Progenitor cell of endocrine pancreas (in vitro differentiated cells): ENCODE data around the gene TLE2. TPM values are rescaled to one million over a fixed set of nuclear protein-coding genes. Genes with fewer than 3 reads are reported as not detected.
"Not testable (repeated sequence)": the region's sequence is repeated elsewhere in the genome, so short reads cannot be mapped to it uniquely, and the experiment has no call there.

ENCODE experiments used
- DNase-seq: peaks from one replicate; pipeline ENCODE4 v3.0.0; 2021; ENCODE audit warnings: low spot score; ENCODE audit not compliant: unreplicated experiment
- H3K27ac Mint-ChIP-seq: 2 replicates; pipeline ENCODE4 v1.8.0; 2021; ENCODE audit warnings: mild to moderate bottlenecking, moderate library complexity, mixed read lengths
- H3K27me3 Mint-ChIP-seq: 2 replicates; pipeline ENCODE4 v1.8.0; 2021; ENCODE audit warnings: mixed read lengths
- H3K36me3 Mint-ChIP-seq: 2 replicates; pipeline ENCODE4 v1.8.0; 2022; ENCODE audit warnings: mixed read lengths; ENCODE audit not compliant: insufficient read depth
- H3K4me1 Mint-ChIP-seq: 2 replicates; pipeline ENCODE4 v1.8.0; 2021; ENCODE audit warnings: low read depth, mixed read lengths
- H3K4me3 Mint-ChIP-seq: 2 replicates; pipeline ENCODE4 v1.8.0; 2021; ENCODE audit warnings: low read depth, mild to moderate bottlenecking, moderate library complexity, mixed read lengths
- H3K9me3 Mint-ChIP-seq: 2 replicates; pipeline ENCODE4 v1.8.0; 2021; ENCODE audit warnings: low read depth, mixed read lengths
- total RNA-seq: library from RNA; stranded (reverse); gene quantifications from 2 replicates; pipeline ENCODE4 v1.2.1, GENCODE V29; 2021
- TF ChIP-seq, protein P1 (sequence below): fragments of 200-600 bp; sonication (generic); IDR thresholded peaks from one replicate; pipeline ENCODE4 v1.5.0; 2021; ENCODE audit warnings: antibody characterized with exemption, mild to moderate bottlenecking; ENCODE audit not compliant: unreplicated experiment

TLE2 gene
- total RNA-seq, 1 donor from 2014 or later = 160 TPM

- no peaks in the 10 kb centered on the region for H3K9me3 Mint-ChIP-seq
- no peaks in the 10 kb centered on the region for H3K27me3 Mint-ChIP-seq
- H3K4me1 Mint-ChIP-seq = no peaks in the 10 kb centered on the region
- H3K27ac Mint-ChIP-seq = no peak overlapping the region
- peaks cover 24% of the 10 kb centered on the region for H3K36me3 Mint-ChIP-seq
- no peak for DNase-seq
- no peak overlapping the region for H3K4me3 Mint-ChIP-seq
- TF ChIP-seq, protein P1, sequence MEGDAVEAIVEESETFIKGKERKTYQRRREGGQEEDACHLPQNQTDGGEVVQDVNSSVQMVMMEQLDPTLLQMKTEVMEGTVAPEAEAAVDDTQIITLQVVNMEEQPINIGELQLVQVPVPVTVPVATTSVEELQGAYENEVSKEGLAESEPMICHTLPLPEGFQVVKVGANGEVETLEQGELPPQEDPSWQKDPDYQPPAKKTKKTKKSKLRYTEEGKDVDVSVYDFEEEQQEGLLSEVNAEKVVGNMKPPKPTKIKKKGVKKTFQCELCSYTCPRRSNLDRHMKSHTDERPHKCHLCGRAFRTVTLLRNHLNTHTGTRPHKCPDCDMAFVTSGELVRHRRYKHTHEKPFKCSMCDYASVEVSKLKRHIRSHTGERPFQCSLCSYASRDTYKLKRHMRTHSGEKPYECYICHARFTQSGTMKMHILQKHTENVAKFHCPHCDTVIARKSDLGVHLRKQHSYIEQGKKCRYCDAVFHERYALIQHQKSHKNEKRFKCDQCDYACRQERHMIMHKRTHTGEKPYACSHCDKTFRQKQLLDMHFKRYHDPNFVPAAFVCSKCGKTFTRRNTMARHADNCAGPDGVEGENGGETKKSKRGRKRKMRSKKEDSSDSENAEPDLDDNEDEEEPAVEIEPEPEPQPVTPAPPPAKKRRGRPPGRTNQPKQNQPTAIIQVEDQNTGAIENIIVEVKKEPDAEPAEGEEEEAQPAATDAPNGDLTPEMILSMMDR = no peak
Observed at GRCh38 chr19:3014135-3014534, 14.9 kb downstream of the TLE2 start.

GRCh38 chr19:3013263-3013725 lies 15.8 kb downstream of the TLE2 start:
- Mint-ChIP-seq H3K36me3 (peaks cover 24% of the 10 kb centered on the region), H3K4me3 (no peak overlapping the region), H3K27ac (peak overlapping the region; percentile 37), H3K4me1 (no peaks in the 10 kb centered on the region), H3K27me3 (no peaks in the 10 kb centered on the region), H3K9me3 (no peaks in the 10 kb centered on the region)
- no peak for DNase-seq
- TF ChIP-seq, protein P1 = no peak

DNA sequence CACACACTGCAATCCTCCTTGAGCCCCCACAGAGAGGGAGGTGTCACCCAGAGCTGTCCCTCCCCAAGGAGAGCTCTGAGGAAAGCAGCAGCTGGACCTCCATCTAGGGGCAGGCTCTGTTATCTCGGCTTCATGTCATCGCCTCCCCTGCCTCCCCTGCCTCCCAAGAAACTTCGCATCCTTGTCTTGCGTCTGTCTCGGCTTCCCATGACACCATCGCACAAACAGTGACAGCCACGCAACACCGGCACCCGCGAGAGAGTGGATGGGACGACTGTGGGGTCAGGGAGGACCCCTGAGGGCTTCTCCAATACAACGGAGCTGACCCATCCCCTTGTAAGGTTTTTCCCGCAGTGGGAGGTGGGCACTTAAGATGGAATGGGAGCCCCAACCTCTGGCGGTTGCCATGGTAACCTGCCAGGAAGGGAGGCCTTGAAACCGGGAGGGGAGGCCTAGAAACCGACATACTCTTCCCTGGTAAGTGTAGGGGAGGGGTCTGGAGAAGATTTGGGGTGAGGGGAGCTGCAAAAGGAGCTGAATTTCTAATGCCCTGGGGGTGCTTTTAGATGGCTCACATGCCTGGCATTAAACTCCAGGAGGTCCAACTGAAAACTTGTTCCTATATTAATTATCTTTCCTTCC lies 16.3 kb downstream of the TLE2 start:
- Mint-ChIP-seq H3K4me3 (no peak overlapping the region), H3K4me1 (no peaks in the 10 kb centered on the region), H3K27ac (peak overlapping the region; percentile 62), H3K27me3 (no peaks in the 10 kb centered on the region), H3K36me3 (peaks cover 28% of the 10 kb centered on the region), H3K9me3 (no peaks in the 10 kb centered on the region)
- TF ChIP-seq, protein P1 = no peak
- no peak for DNase-seq

GRCh38 chr19:3012059-3012458 lies 17.0 kb downstream of the TLE2 start:
- not testable (repeated sequence) for H3K27me3 Mint-ChIP-seq, H3K4me1 Mint-ChIP-seq, H3K4me3 Mint-ChIP-seq, H3K27ac Mint-ChIP-seq, DNase-seq, H3K9me3 Mint-ChIP-seq
- H3K36me3 Mint-ChIP-seq = peaks cover 30% of the 10 kb centered on the region

DNA sequence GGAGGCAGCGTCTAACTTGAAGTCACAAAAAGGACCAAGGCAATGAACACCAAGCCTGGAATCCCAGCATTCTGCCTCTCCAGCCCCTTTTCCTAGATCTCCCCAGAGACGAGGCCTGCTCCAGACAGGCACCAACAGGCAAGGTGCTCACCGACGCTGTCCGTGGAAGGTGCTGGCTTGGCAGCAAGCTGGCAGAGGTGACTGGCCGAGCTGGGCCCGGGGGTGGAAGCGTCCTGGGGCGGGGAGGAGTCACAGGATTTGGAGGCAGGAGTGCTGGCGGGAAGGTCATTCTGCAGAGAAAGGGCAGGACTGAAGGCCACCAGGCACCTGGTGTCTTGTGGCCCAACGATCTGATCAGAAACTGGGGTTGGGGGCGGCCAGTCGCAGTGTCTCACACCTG lies 18.2 kb downstream of the TLE2 start:
- DNase-seq = no peak
- TF ChIP-seq, protein P1 = no peak
- Mint-ChIP-seq H3K4me3 (no peak overlapping the region), H3K27ac (no peak overlapping the region), H3K27me3 (no peaks in the 10 kb centered on the region), H3K36me3 (peaks cover 30% of the 10 kb centered on the region), H3K4me1 (no peaks in the 10 kb centered on the region), H3K9me3 (no peaks in the 10 kb centered on the region)

GRCh38 chr19:3008994-3009393 lies 20.1 kb downstream of the TLE2 start:
- H3K27ac Mint-ChIP-seq = no peak overlapping the region
- peaks cover 24% of the 10 kb centered on the region for H3K36me3 Mint-ChIP-seq
- TF ChIP-seq, protein P1 = no peak
- H3K27me3 Mint-ChIP-seq = no peaks in the 10 kb centered on the region
- no peaks in the 10 kb centered on the region for H3K9me3 Mint-ChIP-seq
- H3K4me3 Mint-ChIP-seq = no peak overlapping the region
- no peaks in the 10 kb centered on the region for H3K4me1 Mint-ChIP-seq
- no peak for DNase-seq
